GM18873 (cell line): ENCODE measurements around the gene PSMA3.

Experiments
- ATAC-seq: cut with Tn5 transposase; IDR thresholded peaks from one replicate; pipeline ENCODE4 v1.9.1; 2021; ENCODE audit warnings: mild to moderate bottlenecking, moderate library complexity, moderate number of reproducible peaks; ENCODE audit not compliant: unreplicated experiment, low FRiP score

PSMA3 gene

GRCh38 chr14:58297762-58298476 lies 53.3 kb downstream of the PSMA3 start:
- ATAC-seq, result peak; percentile 86

DNA sequence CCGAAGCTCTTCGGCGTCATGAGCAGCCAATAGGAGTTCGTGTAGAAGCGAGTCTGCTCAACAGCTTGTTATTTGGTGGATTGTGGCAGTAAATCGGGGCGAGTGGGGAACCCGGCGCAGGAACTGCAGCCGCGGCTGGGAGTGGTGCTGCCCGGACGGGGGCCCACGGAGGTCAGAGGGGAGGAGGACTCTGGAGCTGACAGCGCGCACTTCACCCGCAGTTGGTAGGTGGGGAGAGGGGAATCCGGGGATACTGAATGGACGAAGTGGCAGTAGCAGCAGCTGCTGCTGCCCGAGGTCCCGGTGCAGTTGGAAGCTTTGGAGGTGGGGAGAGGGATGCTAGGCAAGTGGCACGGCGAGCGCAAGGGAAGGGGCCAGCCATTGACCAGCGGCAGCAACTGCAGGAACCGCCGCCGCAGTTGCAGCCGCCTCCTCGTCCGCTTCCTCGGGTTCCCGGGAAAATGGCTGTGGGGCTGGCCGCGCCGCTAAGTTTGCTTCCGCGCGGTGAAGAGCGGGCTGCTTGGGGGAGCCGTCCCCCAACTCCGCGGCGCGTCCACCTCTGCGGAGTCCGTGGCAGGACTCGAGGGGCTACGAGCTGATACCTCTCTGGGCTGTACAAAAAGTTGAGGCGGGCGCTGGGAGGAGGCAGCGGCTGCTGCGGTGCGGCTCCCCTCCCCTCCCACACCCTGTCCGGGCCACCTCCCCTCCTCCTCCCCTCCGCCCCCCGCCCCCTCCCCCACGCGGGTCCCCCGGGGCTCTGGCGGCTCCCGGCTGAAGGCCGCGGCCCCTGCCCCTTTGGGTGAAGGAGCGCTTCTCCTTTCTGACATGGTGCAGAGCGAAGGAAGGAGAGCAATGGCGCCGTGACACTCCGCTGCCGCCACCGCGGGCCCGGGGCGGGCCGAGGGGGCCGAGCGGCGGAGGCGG lies 54.1 kb downstream of the PSMA3 start, which contains the start of gene ARID4A:
ARID4A (plus strand) TSS at position 79 of the 924 bp plus-strand sequence. CDS start 1,300 bp downstream, outside the sequence.
- peak; percentile 0 for ATAC-seq

DNA sequence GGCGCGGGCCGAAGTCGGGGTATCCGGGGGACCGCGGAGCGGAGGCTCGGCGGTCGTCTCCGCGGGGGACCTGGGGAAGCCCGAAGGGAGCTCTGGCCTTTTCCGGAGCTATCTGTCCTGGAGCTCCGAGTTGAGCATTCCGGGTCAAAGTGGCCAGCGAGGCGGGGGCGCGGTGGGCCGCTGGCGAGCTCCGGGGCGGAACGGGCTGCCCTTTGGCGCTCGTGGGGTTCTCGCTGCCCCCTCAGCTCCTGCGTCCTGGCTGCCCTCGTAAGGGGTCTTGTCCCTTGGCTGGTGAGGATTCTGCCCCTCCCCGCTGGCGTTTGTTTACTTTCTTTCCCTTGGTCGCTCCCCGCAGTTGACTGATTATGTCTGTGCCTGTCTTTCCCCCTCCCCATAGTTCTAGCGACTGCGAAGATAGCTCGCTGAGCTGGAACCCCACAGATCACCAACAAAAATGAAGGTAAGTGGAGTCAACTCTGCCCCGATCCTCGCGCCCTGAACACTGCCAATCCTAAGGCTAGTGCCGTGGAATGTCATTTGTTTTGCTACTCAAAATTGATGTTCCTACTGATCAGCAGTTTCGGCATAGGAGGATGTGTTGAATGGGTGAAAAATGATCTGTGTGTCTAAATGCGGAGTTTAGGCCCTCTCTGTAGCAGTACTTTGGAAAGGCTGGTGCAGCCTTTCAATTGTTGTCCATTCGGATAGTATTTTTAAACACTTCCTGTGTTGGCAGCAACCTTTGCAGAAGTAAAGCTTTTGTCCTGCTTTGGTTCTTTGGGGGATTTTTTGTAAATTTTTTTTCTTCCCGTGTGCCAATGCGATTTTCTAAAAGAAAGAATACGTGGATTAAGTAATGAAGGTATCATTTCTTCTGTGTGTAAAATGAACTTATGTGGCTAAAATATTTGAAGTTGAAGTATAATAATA lies 55.0 kb downstream of the PSMA3 start:
- ATAC-seq, result no peak

- no peak for ATAC-seq
Measured at GRCh38 chr14:58301416-58301815, 56.8 kb downstream of the PSMA3 start.

DNA sequence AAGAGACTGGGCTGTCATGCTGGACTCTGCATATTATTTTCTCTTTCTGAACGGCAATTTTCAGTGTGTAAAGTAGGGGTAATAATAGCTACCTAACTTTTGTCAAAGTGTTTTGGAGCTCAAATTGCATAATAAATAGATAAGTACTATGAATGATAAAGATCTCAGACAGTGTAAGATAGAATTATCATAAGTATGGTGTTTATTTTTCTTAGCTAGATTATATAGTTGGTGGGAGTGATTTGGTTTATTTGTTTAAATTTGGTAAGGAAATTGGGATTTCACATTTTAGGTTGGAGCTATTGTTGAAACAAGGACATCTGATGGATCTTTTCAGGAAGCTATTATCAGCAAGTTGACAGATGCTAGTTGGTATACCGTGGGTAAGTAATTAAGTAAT lies 61.1 kb downstream of the PSMA3 start:
- no peak for ATAC-seq

DNA sequence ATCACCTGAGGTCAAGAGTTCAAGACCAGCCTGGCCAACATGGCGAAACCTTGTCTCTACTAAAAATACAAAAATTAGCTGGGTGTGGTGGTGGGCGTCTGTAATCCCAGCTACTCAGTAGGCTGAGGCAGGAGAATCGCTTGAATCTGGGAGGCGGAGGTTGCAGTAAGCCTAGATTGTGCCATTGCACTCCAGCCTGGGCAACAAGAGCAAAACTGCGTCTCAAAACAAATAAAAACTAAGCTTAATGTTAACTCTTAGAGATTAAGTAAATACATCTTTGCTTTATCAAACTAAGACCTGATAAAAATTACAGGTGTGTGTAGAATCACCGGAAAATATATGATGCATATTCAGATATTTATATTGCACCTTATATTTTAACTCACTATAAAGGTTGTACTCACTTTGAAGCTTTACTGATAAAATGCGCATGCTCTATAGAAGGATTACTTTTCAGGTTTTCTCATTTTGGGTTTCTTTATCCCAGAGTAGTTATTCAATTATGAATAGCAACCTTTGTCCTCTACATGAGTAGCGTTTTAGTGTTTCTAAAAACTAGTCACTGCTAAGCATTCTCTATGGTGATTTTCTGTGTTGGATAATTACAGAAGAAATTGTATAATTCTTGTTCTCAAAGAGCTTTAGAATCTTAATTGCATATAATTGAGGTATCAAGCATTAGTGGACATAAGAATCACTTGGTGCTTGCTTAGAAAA lies 63.1 kb downstream of the PSMA3 start:
- no peak for ATAC-seq

DNA sequence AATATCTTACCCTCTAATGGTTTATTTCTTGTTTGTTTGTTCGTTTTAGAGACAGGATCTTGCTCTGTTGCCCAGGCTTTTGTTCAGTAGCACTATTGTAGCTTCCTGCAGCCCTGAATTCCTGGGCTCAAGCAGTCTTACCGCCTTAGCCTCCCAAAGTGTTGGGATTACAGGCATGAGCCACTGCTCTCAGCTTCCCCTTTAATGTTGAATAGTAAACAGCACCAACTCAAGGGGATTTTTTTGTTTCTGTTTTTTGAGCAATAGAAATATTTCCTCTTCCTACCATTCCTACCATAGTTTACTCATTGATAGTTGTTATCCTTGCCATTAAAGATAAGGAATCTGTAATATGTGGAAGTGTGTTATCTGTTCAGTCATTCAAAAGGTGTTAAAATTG lies 64.4 kb downstream of the PSMA3 start:
- no peak for ATAC-seq

DNA sequence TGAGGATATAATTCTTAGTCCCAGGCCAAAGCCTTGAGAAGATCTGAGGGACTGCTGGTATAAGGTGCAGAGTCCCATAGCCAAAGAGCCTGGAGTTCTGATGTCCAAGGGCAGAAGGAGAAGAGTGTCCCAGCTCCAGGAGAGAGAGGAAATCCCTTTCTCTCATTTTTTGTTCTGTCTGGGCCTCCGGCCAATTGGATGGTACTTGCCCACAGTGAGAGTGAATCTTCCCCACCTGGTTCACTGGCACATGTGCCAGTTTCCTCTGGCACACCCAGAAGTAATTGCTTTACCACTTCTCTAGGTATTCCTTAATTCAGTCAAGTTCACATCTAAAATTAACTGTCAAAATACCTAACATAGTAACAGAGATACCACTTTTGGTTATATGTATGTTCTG lies 69.1 kb downstream of the PSMA3 start:
- no peak for ATAC-seq

DNA sequence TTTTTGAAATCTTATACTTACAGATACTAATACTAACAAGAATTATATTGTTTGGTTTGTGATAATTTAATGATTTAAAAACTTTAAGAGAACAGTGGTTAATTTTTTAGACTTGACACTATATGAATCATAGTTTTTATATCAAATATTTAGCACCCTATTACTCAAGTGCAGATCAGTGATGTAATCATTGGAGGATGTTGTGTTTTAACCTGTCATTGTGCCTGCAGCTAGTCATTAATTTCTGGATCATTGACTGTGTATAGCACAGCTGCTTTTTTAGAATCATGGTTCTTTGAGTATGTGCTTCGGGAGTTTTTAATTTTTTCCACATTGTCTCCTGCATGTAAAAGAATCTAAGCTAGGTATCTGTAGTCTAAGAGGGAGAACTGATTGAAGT lies 71.0 kb downstream of the PSMA3 start:
- no peak for ATAC-seq
